Chondrocyte (in vitro differentiated cells): Measurements from ENCODE around the gene PRR5L. TPM values are rescaled to one million over a fixed set of nuclear protein-coding genes. Genes with fewer than 3 reads are reported as not detected.

Experiments
- DNase-seq: peaks from one replicate; pipeline ENCODE4 v3.0.0; 2021; ENCODE audit warnings: mixed read lengths, low spot score
- H3K27ac Mint-ChIP-seq: one replicate; pipeline ENCODE4 v1.8.0; 2021; ENCODE audit warnings: mild to moderate bottlenecking, moderate library complexity, mixed read lengths; ENCODE audit not compliant: unreplicated experiment
- H3K27me3 Mint-ChIP-seq: 2 replicates; pipeline ENCODE4 v1.8.0; 2021; ENCODE audit warnings: low read depth, mixed read lengths
- H3K36me3 Mint-ChIP-seq: 2 replicates; pipeline ENCODE4 v1.8.0; 2021; ENCODE audit warnings: low read depth, mixed read lengths
- H3K4me1 Mint-ChIP-seq: 2 replicates; pipeline ENCODE4 v1.8.0; 2021; ENCODE audit warnings: low read depth, mild to moderate bottlenecking, mixed read lengths
- H3K4me3 Mint-ChIP-seq: one replicate; pipeline ENCODE4 v1.8.0; 2021; ENCODE audit warnings: mild to moderate bottlenecking, moderate library complexity, mixed read lengths; ENCODE audit not compliant: unreplicated experiment
- H3K9me3 Mint-ChIP-seq: 2 replicates; pipeline ENCODE4 v1.8.0; 2021; ENCODE audit warnings: low read depth, mixed read lengths
- total RNA-seq: library from RNA; stranded (reverse); gene quantifications from 3 replicates; pipeline ENCODE4 v1.2.1, GENCODE V29; 2021
- TF ChIP-seq, protein P1 (sequence below): fragments of 200-600 bp; sonication (generic); IDR thresholded peaks from 2 replicates; pipeline ENCODE4 v1.5.0; 2021; ENCODE audit warnings: antibody characterized with exemption, mild to moderate bottlenecking, moderate library complexity

Gene PRR5L
- total RNA-seq, 1 donor from 2014 or later = 50.7 TPM

- Mint-ChIP-seq H3K36me3 (peaks cover 38% of the 10 kb centered on the region), H3K27me3 (no peaks in the 10 kb centered on the region), H3K4me3 (no peak overlapping the region), H3K4me1 (no peaks in the 10 kb centered on the region), H3K27ac (no peak overlapping the region), H3K9me3 (no peaks in the 10 kb centered on the region)
- DNase-seq = no peak
- TF ChIP-seq, protein P1, sequence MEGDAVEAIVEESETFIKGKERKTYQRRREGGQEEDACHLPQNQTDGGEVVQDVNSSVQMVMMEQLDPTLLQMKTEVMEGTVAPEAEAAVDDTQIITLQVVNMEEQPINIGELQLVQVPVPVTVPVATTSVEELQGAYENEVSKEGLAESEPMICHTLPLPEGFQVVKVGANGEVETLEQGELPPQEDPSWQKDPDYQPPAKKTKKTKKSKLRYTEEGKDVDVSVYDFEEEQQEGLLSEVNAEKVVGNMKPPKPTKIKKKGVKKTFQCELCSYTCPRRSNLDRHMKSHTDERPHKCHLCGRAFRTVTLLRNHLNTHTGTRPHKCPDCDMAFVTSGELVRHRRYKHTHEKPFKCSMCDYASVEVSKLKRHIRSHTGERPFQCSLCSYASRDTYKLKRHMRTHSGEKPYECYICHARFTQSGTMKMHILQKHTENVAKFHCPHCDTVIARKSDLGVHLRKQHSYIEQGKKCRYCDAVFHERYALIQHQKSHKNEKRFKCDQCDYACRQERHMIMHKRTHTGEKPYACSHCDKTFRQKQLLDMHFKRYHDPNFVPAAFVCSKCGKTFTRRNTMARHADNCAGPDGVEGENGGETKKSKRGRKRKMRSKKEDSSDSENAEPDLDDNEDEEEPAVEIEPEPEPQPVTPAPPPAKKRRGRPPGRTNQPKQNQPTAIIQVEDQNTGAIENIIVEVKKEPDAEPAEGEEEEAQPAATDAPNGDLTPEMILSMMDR = no peak
Observed at GRCh38 chr11:36270701-36271100, 25.4 kb upstream of the PRR5L start.

GRCh38 chr11:36271794-36272407, 24.2 kb upstream of the PRR5L start:
- TF ChIP-seq, protein P1 = no peak
- no peaks in the 10 kb centered on the region for H3K27me3 Mint-ChIP-seq
- H3K4me3 Mint-ChIP-seq = no peak overlapping the region
- no peak overlapping the region for H3K27ac Mint-ChIP-seq
- no peaks in the 10 kb centered on the region for H3K9me3 Mint-ChIP-seq
- H3K36me3 Mint-ChIP-seq = peaks cover 40% of the 10 kb centered on the region
- no peak for DNase-seq
- no peaks in the 10 kb centered on the region for H3K4me1 Mint-ChIP-seq

- Mint-ChIP-seq H3K27me3 (no peaks in the 10 kb centered on the region), H3K27ac (no peak overlapping the region), H3K4me3 (no peak overlapping the region), H3K36me3 (peaks cover 44% of the 10 kb centered on the region), H3K4me1 (no peaks in the 10 kb centered on the region), H3K9me3 (no peaks in the 10 kb centered on the region)
- DNase-seq = no peak
- TF ChIP-seq, protein P1 = no peak
Observed at GRCh38 chr11:36273110-36273509, 23.0 kb upstream of the PRR5L start.

- Mint-ChIP-seq H3K4me1 (no peaks in the 10 kb centered on the region), H3K27ac (no peak overlapping the region), H3K36me3 (peaks cover 44% of the 10 kb centered on the region), H3K4me3 (no peak overlapping the region), H3K27me3 (no peaks in the 10 kb centered on the region), H3K9me3 (no peaks in the 10 kb centered on the region)
- TF ChIP-seq, protein P1 = no peak
- no peak for DNase-seq
Observed at GRCh38 chr11:36274414-36274813, 21.7 kb upstream of the PRR5L start.

GRCh38 chr11:36278531-36279282, 17.4 kb upstream of the PRR5L start:
- Mint-ChIP-seq H3K9me3 (peaks cover 10% of the 10 kb centered on the region), H3K4me1 (peaks cover 6% of the 10 kb centered on the region), H3K27me3 (no peaks in the 10 kb centered on the region), H3K4me3 (no peak overlapping the region), H3K27ac (no peak overlapping the region), H3K36me3 (peaks cover 12% of the 10 kb centered on the region)
- no peak for DNase-seq
- TF ChIP-seq, protein P1 = peak; percentile 27
